Measurements from ENCODE around the gene ADARB1. TPM values are rescaled to one million over a fixed set of nuclear protein-coding genes. Genes with fewer than 3 reads are reported as not detected.

Gene ADARB1
- total RNA-seq, 4 donors from 2014 or later, result 12.1 to 32.4 (median 14.4) TPM

GRCh38 chr21:45249626-45250025, 175.2 kb downstream of the ADARB1 start:
- TF ChIP-seq, protein P1, sequence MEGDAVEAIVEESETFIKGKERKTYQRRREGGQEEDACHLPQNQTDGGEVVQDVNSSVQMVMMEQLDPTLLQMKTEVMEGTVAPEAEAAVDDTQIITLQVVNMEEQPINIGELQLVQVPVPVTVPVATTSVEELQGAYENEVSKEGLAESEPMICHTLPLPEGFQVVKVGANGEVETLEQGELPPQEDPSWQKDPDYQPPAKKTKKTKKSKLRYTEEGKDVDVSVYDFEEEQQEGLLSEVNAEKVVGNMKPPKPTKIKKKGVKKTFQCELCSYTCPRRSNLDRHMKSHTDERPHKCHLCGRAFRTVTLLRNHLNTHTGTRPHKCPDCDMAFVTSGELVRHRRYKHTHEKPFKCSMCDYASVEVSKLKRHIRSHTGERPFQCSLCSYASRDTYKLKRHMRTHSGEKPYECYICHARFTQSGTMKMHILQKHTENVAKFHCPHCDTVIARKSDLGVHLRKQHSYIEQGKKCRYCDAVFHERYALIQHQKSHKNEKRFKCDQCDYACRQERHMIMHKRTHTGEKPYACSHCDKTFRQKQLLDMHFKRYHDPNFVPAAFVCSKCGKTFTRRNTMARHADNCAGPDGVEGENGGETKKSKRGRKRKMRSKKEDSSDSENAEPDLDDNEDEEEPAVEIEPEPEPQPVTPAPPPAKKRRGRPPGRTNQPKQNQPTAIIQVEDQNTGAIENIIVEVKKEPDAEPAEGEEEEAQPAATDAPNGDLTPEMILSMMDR (IDR thresholded peaks at IDR 0.05; ENCODE audit: low read depth), result no peak

DNA sequence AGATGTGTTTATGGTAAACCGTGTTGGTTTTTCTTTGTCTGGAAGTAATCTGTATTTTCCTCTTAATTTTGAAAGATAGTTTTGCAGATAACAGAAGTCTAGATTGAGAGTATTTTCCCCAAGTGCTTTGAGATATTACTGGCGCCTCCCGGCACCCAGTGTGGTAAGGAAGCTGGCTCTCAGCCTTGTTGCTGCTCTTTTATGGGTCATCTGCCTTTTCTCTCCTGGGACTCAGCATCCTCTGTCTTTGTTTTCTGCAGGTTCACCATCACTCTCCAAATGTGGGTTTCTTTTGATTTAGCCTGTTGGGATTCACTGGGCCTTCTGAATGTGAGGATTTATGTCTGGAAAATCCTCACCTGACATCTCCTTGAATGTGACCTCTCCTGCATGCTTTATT, 175.9 kb downstream of the ADARB1 start:
- TF ChIP-seq, protein P1 (IDR thresholded peaks at IDR 0.05; ENCODE audit: low read depth), result no peak

DNA sequence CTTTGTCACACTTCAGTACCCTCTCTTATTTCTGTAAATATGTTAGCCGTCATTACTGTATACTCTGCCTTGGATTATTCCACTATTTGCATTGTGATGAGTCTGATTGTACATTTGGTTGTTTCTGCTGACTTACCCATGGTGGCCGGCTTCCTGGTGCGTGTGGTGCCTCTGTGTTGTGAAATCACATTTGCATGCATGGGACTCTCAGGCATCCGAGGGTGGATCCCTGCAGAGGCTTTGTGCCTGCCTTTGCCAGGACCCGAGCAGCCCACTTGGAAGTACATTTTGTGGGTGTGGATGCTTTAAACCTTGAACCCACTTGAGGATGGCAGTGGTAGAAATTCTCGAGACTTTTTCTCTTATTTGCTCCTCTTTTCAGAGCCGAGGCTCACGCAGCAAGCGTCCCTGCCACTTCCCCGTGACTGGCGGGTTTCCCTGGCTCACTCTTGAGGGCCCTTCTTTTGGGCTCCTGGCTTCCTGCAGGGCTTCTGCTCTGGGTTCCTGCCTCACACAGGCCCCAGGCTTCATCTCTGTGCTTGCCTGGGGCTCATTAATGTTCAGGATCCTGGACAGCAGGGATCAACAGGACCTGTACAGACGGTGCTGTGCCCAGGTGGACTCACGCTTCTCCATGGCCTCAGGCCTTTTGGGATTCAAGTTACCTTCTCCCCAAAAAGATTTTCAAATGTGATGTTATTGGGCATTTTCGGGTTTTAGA, 176.7 kb downstream of the ADARB1 start:
- TF ChIP-seq, protein P1 (IDR thresholded peaks at IDR 0.05; ENCODE audit: low read depth), result no peak

DNA sequence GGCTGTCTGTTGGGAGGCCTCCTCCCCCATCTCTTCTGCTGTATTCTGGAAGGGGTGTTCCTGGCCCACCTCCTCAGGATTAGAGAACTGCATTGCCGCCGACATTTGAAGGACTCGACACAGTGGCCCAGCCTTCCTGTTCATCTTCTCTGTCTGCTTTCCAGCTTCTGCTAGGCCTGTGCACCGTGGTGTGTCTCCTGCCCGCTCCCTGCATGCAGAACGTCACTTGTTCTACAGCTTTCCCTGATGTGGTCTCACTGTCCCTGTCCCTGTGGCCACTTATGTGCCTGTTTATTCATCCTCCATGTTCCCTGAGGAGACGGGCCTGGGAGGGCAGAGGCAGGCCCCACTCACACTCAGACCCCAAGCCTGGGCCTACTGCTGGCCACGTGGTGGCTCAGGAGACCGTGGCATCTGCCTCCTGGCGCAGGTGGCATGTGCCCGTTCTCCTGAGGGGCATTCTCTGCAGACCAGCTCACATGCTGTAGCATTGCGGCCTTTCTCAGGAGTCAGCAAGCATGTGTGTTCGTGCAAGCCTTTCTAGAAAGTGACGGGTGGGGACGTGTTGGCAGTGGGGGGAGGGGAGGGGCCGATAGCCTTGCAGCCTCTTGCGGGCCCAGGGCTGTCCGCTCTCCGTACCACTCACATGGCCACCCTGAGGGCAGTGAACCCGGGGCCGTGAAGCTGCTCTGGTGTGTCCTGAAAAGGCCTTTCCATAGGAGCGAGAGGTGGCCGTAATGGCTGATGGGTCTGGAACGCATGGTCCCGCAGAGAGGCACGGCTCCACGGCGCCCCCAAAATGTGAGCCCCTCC, 177.5 kb downstream of the ADARB1 start:
- TF ChIP-seq, protein P1 (IDR thresholded peaks at IDR 0.05; ENCODE audit: low read depth), result no peak

GRCh38 chr21:45252448-45252925, 178.1 kb downstream of the ADARB1 start:
- TF ChIP-seq, protein P1 (IDR thresholded peaks at IDR 0.05; ENCODE audit: low read depth), result no peak

GRCh38 chr21:45253180-45253579, 178.8 kb downstream of the ADARB1 start:
- TF ChIP-seq, protein P1 (IDR thresholded peaks at IDR 0.05; ENCODE audit: low read depth), result no peak
